GM21381 (cell line): ENCODE data around the gene SCT.

Experiments used
- ATAC-seq: cut with Tn5 transposase; IDR thresholded peaks from one replicate; pipeline ENCODE4 v1.9.1; 2021; ENCODE audit warnings: mild to moderate bottlenecking, moderate library complexity; ENCODE audit not compliant: unreplicated experiment

SCT gene

DNA sequence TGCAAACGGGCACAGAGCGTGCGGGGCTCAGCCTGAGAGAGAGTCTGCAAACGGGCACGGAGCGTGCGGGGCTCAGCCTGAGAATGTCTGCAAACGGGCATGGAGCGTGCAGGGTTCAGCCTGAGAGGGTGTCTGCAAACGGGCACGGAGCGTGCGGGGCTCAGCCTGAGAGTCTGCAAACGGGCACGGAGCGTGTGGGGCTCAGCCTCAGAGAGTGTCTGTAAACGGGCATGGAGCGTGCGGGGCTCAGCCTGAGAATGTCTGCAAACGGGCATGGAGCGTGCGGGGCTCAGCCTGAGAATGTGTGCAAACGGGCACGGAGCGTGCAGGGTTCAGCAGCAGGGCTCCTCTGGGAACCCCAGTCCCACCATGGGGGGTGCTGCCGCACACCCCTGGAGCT lies 37.2 kb downstream of the SCT start:
- ATAC-seq = no peak

DNA sequence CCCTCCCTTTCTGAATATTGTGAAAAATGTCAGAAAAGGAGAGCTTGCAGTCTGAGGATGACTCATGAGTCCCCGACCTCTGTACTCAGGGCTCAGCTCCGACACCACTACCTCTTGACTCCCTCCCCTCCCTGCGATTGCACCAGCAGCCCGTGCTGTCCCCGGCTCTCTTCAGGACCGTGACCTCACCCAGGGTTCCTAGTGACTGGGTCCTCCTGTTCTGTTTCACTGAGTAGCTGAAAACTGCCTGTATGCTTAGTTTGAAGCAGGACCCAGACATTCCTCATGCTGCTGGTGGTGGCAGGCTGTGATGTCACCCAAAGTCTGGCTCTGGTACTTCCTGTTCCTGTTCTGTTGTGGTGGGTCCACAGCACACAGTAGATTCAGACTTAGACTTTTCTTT lies 39.0 kb downstream of the SCT start:
- ATAC-seq = no peak

DNA sequence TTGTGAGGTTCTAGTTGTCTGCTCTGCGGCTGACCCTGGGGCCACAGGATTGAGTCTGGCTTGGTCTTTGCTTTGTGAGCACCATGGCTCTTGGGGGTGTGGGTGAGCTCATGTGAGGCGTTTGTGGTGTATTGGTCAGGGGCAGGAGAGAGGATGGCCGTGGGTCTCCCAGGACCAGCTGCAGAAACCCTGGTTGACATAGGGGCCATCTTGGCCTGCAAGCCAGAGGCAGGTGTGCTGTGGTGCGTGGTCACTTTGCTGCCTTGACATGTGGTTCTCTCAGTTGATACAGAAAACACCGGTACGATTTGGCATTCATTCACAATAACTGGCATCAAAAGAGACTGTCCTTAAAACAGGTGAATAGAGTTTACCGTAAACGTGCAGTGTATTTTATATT lies 39.4 kb downstream of the SCT start:
- no peak for ATAC-seq

DNA sequence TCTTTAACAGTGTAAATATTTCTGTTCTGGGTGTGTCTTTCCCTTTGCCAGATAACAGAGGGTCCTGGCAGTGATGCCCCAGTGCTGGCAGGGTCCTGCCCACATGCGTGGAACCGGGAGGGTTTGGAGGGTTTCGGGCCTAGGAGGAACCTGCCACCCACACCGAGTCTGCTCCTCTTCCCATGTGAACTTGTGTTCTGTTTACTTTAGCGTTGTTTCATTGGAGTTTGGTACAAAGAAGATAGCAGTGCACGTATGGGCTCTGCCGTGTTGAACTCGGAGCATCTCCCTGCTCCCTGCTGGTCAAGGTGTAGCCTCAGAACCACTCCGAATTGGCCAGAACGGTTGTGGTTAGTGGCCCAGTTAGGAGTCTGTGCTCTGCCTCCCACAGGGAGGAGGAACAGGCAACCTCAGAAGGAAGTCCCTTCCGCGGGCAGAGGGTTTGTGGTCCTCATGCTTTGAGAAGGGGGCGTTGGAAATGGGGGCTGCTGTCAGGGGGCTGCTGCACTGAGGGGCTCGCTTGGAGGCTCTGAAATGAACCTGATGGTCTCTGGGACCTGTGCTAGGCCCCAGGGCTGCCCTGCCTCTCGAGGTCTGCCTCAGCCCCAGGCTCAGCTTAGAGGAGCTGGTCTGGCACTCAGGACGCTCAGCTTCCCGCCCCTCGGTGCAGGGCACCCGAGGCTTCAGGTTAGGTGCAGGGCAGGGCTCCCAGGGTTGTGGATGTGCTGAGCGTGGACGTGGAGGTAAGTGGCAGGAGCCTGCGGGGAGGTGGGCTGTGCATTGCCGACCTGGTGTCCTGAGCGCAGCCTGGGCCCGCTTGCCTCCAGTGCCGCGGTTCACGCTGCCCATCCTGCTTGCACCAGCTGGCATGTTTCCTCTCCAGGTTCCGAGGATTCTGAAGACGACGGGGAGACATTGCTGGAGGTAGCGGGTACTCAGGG lies 40.3 kb downstream of the SCT start:
- no peak for ATAC-seq

DNA sequence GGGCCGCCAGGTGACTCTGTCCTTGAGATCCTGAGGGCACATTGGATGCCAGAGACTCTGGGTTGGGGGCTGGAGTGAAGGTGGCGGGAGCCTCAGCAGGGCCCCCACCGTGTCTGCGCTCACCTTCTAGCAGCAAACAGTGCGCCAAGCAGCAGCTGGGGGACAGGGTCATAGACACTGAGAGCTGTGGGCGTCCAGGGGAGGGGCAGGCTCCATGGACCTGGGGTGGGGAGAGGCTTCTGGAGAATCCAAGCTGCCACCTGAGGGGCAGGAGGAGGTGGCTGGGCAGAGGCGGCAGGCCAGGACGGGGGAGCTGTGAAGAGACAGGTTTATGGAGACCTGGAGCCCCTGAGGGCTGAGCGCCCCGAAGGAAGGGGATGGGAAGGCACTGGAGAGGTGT lies 42.7 kb downstream of the SCT start:
- no peak for ATAC-seq

DNA sequence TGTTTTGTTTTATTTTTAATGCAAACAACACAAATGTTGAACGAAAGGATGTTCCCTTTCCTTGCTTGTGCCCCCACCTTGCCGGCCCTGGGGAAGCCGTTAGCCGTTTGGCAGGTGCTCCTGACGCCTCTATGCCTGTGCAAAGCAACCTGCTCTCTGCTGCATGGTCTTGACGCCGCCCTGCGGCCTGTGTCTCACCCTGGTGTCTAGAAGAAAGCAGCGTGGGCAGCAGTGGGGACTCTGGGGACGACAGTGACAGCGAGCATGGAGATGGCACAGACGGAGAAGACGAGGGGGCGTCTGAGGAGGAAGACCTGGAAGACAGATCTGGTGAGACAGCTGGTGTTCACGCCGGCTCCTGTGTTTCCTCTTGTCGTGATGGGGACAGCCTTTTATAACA lies 45.2 kb downstream of the SCT start:
- ATAC-seq = no peak

DNA sequence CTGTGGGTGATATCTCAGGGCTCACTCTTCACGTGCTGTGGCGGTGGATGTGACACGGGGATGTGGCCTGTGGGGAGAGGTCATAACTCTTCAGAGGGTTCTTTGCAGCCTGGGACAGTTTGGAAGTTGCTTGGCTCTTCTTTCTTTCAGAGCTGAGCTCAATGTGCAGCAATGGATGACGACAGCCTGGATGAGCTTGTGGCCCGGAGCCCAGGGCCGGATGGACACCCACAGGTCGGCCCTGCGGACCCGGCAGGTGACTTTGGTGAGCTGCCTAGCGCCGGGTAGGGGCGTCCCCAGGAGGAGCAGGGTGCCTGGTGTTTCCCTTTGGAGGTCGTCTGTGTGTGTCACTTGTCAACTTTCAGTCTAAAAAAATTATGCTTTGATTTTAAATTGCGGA lies 45.6 kb downstream of the SCT start:
- no peak for ATAC-seq

DNA sequence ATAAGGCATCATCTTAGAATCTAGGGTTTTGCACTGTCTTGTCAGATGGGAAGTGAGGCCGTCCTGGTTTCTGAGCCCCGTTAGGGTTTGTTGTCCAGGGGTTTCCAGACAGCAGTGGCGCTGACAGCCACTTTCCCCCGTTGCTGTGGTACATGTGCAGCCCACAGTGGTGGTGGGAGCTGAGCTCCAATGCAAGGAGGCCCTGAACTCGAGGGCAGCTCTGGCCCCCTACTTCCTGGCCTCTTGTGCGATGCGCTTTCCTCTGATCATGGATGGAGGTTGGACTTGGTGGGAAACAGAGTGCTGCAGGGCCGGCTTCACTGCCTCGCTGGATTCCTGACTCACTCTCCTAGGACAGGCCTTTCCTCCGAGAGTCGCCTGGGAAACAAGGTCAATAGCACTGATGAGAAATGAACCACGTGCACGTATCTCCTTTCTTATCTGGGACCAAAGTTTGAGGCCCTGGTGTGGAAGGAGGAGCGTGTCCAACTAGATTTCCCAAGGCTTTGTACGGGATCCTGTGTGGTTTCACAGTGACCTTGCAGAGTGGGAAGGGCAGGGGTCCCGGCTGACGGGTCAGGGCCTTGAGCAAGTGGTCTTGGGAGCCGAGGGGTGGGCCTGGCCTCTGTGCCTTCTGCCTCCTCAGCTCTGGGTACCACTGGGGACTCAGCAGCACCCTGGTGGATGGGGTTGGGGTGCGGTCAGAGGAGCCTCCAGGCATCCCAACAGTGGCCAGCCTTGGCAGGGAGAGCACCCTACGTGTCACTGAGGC lies 47.0 kb downstream of the SCT start:
- ATAC-seq = no peak

DNA sequence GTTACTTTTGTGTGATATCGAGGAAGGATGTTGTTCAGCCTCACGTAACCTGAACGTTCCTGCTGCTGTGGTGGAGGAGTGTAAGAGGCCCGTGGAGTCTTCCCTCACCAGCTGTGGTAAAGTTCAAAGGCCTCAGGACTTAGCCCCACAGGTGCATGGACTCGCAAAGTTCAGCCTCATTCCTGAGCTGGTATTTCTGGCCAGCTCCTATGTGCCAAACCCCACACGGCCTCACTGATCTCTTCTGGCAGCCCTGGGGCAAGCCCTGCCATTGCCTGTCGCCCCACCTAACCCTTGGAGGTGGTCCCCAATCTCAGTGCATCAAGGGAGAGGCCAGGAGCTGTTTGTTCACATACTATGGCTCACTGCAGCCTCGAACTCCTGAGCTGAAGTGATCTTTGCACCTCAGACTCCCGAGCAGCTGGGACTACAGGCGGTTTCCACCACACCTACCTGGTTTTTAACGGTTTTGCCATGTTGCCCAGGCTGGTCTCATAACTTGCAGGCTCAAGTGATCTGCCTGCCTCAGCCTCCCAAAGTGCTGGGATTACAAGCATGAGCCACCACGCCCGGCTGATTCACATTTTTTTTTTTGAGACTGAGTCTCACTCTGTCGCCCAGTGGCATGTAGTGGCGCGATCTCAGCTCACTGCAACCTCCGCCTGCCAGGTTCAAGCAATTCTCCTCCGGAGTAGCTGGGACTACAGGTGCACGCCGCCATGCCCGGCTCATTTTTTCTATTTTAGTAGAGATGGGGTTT lies 48.5 kb downstream of the SCT start:
- no peak for ATAC-seq

DNA sequence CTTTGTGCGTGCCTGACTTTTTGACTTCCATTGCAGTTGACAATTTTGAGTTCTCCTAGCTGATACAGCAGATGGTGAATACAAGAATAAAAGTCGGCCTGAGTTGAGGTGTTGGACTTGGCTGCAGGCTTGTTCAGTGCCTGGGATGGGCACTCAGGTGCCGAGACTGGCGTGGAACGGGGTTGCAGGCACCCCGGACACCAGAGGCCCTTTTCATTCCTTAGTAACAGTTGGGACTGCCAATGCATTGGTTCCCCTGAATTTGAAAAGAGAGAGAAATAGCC lies 49.4 kb downstream of the SCT start:
- no peak for ATAC-seq

DNA sequence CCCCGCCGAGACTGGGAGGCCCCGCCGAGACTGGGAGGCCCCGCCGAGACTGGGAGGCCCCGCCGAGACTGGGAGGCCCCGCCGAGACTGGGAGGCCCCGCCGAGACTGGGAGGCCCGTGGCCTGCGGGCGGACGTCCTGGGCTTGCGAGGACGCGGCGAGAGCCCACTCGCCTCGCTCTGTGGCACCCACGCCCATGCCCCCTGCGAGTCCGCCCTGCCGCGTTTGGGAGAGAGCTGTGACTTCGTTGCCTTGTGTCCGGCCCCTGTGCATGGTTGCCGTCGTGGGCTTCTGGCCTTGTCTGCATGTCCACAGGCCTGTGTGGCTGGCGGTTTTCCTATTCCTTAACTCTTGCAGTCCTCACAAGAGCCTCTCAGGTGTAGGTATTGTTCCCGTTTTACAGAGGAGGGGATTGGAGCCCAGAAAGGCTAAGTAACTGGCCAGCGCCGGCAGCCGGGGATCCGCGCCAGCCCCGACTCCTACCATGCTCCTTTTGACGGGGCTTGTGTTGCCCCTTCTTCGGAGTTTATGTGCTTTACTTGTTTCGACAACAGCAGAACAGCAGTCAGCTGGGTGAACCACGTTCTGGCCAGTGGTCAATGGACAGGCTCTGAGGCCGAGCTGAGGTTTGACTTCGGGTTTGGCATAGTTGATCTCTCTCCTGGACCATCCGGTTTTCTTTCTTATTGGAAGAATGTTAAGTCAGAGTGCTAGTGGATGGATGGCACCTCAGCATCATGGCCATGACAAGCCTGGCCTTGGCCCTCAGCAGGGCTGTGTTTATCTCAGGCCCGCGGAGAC lies 50.0 kb downstream of the SCT start:
- ATAC-seq = no peak
